Thyroid gland (tissue), 4 donors: Measurements from ENCODE around the gene ZNF462.
A peak's percentile ranks its signal among the peaks of the same experiment; 100 is the strongest.

Experiments used
- POLR2A ChIP-seq, 2 donors: fragments of 450-650 bp; IDR thresholded peaks; one replicate each; pipeline ENCODE4 v1.6.1; 2017; ENCODE audit warnings: antibody characterized with exemption in 2 of 2, mild to moderate bottlenecking in 2 of 2, moderate library complexity in 1 of 2
- TF ChIP-seq, protein P1 (sequence below), 6 experiments: fragments of 200-600 bp in 3 of 6; fragments of 450-650 bp in 3 of 6; sonication (generic) in 3 of 6; IDR thresholded peaks; one replicate each; pipeline ENCODE4 v1.5.1; 2016 to 2019; ENCODE audit warnings: antibody characterized with exemption in 6 of 6, mild to moderate bottlenecking in 2 of 6, inconsistent platforms in 1 of 6, moderate library complexity in 1 of 6

DNA sequence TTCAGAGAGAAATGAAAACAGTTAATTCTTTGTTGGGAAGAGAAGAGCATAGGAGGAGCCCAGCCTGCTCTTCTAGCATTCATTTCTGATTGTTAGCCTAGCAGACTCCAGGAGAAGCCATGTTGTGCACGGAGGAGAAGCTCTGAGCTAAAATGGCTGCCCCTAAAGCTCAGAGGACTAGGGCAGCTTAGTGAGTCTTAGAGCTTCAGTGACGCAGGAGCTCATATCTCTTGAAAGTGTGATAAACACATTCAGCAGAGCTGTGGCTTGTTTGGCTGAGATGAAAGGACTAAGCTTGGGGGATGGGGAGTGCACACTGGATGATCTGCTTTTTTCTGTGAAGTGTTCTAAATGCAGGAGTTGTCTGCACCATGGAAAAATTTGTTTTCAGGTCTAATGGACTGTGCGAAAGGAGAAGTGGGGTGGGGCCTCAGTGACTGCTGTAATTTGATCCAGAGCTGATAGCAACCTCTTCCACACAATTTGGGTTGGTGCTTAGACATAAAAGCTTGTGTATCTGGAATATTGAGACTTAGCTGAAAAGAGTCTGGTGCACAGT, 58.5 kb downstream of the ZNF462 start:
- TF ChIP-seq, protein P1, sequence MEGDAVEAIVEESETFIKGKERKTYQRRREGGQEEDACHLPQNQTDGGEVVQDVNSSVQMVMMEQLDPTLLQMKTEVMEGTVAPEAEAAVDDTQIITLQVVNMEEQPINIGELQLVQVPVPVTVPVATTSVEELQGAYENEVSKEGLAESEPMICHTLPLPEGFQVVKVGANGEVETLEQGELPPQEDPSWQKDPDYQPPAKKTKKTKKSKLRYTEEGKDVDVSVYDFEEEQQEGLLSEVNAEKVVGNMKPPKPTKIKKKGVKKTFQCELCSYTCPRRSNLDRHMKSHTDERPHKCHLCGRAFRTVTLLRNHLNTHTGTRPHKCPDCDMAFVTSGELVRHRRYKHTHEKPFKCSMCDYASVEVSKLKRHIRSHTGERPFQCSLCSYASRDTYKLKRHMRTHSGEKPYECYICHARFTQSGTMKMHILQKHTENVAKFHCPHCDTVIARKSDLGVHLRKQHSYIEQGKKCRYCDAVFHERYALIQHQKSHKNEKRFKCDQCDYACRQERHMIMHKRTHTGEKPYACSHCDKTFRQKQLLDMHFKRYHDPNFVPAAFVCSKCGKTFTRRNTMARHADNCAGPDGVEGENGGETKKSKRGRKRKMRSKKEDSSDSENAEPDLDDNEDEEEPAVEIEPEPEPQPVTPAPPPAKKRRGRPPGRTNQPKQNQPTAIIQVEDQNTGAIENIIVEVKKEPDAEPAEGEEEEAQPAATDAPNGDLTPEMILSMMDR (IDR thresholded peaks at IDR 0.05) = no peak
- TF ChIP-seq POLR2A (IDR thresholded peaks at IDR 0.05) = peak in 1 of 2 donors; percentile 71
